ENCODE results near the gene DEPP1. TPM values are rescaled to one million over a fixed set of nuclear protein-coding genes. Genes with fewer than 3 reads are reported as not detected.

The DEPP1 gene
- total and polyA plus RNA-seq, 4 donors = 10.7 to 79.3 (median 33.5) TPM

DNA sequence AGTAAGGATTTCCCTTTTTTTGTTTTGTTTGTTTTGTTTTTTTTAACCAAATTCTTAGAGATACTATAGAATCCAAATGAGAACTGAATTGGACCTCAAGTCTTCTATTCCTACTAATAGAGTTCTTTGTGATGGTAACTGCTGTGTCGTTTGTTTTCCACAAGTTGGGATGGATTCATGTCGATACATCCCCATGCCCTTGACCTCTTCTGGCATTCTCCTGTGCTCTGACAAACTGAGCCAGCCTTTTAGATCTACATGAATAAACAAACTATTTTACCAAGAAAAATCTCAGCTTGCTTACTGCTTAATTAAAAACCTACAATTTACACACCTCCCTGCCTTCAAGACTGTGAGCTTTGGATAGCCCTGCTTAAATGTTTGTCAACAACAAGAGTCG lies 26.1 kb upstream of the DEPP1 start:
- TF ChIP-seq JUND (IDR thresholded peaks at IDR 0.05) (no peak), HNF4G (IDR thresholded peaks at IDR 0.05) (no peak), EGR1 (IDR thresholded peaks at IDR 0.05; ENCODE audit: low read depth in 2 of 2) (no peak)
- H3K9ac ChIP-seq (ENCODE audit: low read depth in 1 of 2, low read length in 2 of 2) = peak overlapping the region in 1 of 2 donors; percentile 27
- H3K27me3 ChIP-seq (ENCODE audit: control insufficient read depth in 4 of 4, insufficient read depth in 4 of 4, low read length in 3 of 4) = no peaks in the 10 kb centered on the region
- DNase-seq (ENCODE audit: low spot score) = no peak
- no peak overlapping the region for H3K27ac ChIP-seq (ENCODE audit: low read depth in 1 of 2, low read length in 2 of 2)
- 25% methylated on average over 3 of the region's 3 CpGs for WGBS
- H3K4me3 ChIP-seq (ENCODE audit: low read depth in 1 of 3, low read length in 3 of 3) = no peak overlapping the region
- H3K4me1 ChIP-seq (ENCODE audit: control insufficient read depth in 4 of 4, insufficient read depth in 4 of 4, low read length in 3 of 4) = peaks cover 0 to 26% (median 16%) of the 10 kb centered on the region in 4 donors
- H3K36me3 ChIP-seq (ENCODE audit: control insufficient read depth in 4 of 4, insufficient read depth in 3 of 4, low read depth in 1 of 4, low read length in 3 of 4) = peaks cover 0 to 8% (median 5%) of the 10 kb centered on the region in 4 donors
- peaks cover 0 to 5% (median 1%) of the 10 kb centered on the region in 4 donors for H3K9me3 ChIP-seq (ENCODE audit: control insufficient read depth in 4 of 4, low read length in 3 of 4)

DNA sequence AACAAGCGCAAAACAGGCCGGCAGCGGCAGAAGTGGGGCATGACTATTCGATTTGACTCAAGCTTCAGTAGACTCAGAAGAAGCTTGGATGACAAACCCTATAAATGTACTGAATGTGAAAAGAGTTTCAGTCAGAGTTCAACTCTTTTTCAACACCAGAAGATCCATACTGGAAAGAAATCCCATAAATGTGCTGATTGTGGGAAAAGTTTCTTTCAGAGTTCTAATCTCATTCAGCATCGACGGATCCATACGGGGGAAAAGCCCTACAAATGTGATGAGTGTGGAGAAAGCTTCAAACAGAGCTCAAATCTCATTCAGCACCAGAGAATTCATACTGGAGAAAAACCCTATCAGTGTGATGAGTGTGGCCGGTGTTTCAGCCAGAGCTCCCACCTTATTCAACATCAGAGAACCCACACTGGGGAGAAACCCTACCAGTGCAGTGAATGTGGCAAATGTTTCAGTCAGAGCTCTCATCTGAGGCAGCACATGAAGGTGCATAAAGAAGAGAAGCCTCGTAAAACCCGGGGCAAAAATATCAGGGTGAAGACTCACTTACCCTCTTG lies 24.9 kb upstream of the DEPP1 start:
- WGBS = 94% methylated on average over 10 of the region's 10 CpGs
- H3K9ac ChIP-seq (ENCODE audit: low read depth in 1 of 2, low read length in 2 of 2) = no peak overlapping the region
- no peak for DNase-seq (ENCODE audit: low spot score)
- H3K9me3 ChIP-seq (ENCODE audit: control insufficient read depth in 4 of 4, low read length in 3 of 4) = peaks cover 0 to 5% (median 1%) of the 10 kb centered on the region in 4 donors
- TF ChIP-seq, protein P1, sequence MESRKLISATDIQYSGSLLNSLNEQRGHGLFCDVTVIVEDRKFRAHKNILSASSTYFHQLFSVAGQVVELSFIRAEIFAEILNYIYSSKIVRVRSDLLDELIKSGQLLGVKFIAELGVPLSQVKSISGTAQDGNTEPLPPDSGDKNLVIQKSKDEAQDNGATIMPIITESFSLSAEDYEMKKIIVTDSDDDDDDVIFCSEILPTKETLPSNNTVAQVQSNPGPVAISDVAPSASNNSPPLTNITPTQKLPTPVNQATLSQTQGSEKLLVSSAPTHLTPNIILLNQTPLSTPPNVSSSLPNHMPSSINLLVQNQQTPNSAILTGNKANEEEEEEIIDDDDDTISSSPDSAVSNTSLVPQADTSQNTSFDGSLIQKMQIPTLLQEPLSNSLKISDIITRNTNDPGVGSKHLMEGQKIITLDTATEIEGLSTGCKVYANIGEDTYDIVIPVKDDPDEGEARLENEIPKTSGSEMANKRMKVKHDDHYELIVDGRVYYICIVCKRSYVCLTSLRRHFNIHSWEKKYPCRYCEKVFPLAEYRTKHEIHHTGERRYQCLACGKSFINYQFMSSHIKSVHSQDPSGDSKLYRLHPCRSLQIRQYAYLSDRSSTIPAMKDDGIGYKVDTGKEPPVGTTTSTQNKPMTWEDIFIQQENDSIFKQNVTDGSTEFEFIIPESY (IDR thresholded peaks at IDR 0.05) = no peak
- no peak for TF ChIP-seq GABPA (IDR thresholded peaks at IDR 0.05 in 1 of 2, conservative IDR thresholded peaks at IDR 0.05 in 1 of 2)
- TF ChIP-seq RXRA (IDR thresholded peaks at IDR 0.05) = no peak
- no peak for TF ChIP-seq TAF1 (conservative IDR thresholded peaks at IDR 0.05)
- no peak for TF ChIP-seq HNF4A (conservative IDR thresholded peaks at IDR 0.05)
- TF ChIP-seq MAX (IDR thresholded peaks at IDR 0.05) = no peak
- TF ChIP-seq CTCF (IDR thresholded peaks at IDR 0.05; ENCODE audit: low read depth, low read length, missing input control) = no peak
- no peak for TF ChIP-seq JUND (IDR thresholded peaks at IDR 0.05)
- no peak for TF ChIP-seq EGR1 (IDR thresholded peaks at IDR 0.05; ENCODE audit: low read depth in 2 of 2)
- TF ChIP-seq RAD21 (IDR thresholded peaks at IDR 0.05) = no peak
- TF ChIP-seq FOXA1 (IDR thresholded peaks at IDR 0.05) = no peak
- TF ChIP-seq NR2F2 (IDR thresholded peaks at IDR 0.05) = no peak
- TF ChIP-seq YY1 (IDR thresholded peaks at IDR 0.05) = no peak
- no peak for TF ChIP-seq FOXA2 (IDR thresholded peaks at IDR 0.05)
- TF ChIP-seq HNF4G (IDR thresholded peaks at IDR 0.05) = no peak
- TF ChIP-seq REST (IDR thresholded peaks at IDR 0.05) = no peak
- TF ChIP-seq SP1 (IDR thresholded peaks at IDR 0.05) = no peak
- H3K27ac ChIP-seq (ENCODE audit: low read depth in 1 of 2, low read length in 2 of 2) = no peak overlapping the region
- no peaks in the 10 kb centered on the region for H3K27me3 ChIP-seq (ENCODE audit: control insufficient read depth in 4 of 4, insufficient read depth in 4 of 4, low read length in 3 of 4)
- H3K4me1 ChIP-seq (ENCODE audit: control insufficient read depth in 4 of 4, insufficient read depth in 4 of 4, low read length in 3 of 4) = peaks cover under 1 to 36% (median 26%) of the 10 kb centered on the region in 4 donors
- H3K4me3 ChIP-seq (ENCODE audit: low read depth in 1 of 3, low read length in 3 of 3) = no peak overlapping the region
- peaks cover 0 to 8% (median 5%) of the 10 kb centered on the region in 4 donors for H3K36me3 ChIP-seq (ENCODE audit: control insufficient read depth in 4 of 4, insufficient read depth in 3 of 4, low read depth in 1 of 4, low read length in 3 of 4)
